BJ (cell line): ENCODE results near the gene ABCC3. TPM values are rescaled to one million over a fixed set of nuclear protein-coding genes. Genes with fewer than 3 reads are reported as not detected.

ENCODE experiments used
- CTCF ChIA-PET: fragments of 350-600 bp; formaldehyde crosslinking; extraction: SDS; loops from one replicate; lab custom pipeline; 2021; ENCODE audit warnings: antibody characterized with exemption, inconsistent platforms; lab: Yijun Ruan, JAX
- POLR2A ChIA-PET: fragments of 300-600 bp; sonication (Branson Sonifier 250); formaldehyde crosslinking; extraction: SDS; loops from one replicate; lab custom pipeline; 2021; ENCODE audit warnings: antibody characterized with exemption; lab: Charles Lee
- DNase-seq: peaks from one replicate; pipeline ENCODE4 v3.0.0-alpha.2; 2011; ENCODE audit warnings: low read depth
- H3K27me3 ChIP-seq: 2 replicates; pipeline ENCODE4 v1.6.0; 2011; ENCODE audit warnings: low read length; ENCODE audit not compliant: control insufficient read depth, insufficient read depth
- H3K36me3 ChIP-seq: 2 replicates; pipeline ENCODE4 v1.5.1; 2011; ENCODE audit warnings: low read length; ENCODE audit not compliant: control insufficient read depth, insufficient read depth
- H3K4me3 ChIP-seq: 2 replicates; pipeline ENCODE4 v1.5.1; 2011; ENCODE audit warnings: low read depth, mild to moderate bottlenecking, control low read depth, low read length
- polyA plus RNA-seq: library from polyadenylated mRNA; depleted of rRNA; stranded (reverse); fragments of >200 nt; gene quantifications from 2 replicates; pipeline ENCODE4 v1.2.3, GENCODE V29; 2011
- TF ChIP-seq, protein P1 (sequence below): IDR thresholded peaks from 2 replicates; pipeline ENCODE4 v1.5.1; 2011; ENCODE audit warnings: low read depth, mild to moderate bottlenecking, control low read depth, inconsistent platforms, low read length, moderate library complexity; ENCODE audit not compliant: insufficient read depth

ABCC3 gene
- polyA plus RNA-seq, 1 experiment: 56.4 TPM

DNA sequence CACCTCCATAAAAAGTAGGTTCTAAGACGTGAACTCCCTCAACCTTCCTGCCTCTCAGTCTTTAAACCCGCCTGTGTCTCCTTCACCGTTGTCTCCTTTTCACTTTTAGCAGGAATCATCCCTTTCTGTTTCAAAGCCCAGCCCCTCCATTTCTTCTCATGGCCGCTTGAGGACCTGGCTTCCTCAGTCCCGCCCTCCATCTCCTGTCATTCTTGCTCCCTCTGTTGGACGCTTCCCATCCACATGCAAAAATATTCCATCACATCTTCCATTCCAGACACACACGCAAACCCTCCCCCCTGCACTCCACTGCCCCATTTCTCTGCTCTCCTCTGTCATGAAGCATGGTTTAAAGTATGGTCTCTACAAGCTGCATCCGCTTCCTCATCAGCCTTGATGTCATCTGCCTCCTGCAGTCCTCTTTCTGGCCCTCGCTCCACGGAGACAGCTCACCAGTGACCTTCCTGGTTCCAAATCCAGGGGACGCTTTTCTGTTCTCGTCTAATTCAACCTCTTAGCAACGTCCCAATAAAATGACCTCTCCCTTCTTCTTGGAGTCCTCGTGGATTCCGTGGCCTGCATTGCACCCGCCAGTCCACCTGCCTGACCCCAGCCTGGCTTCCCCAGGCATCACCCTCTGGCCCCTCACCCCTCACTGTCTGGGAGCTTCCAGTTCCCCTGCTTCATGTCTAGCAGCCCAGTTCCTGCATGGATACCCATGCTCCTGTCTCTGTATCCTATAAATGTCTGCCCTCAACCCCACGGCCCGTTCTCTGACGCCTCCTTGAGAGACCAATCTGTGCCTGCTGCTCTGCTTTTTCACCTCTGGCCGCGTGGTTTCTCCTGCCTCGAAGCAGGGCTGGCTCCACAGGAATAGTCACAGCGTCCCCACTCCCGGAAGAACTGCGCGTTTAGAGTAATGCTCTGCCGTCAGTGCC, 46.9 kb downstream of the ABCC3 start:
- no peak overlapping the region for H3K4me3 ChIP-seq
- ChIA-PET POLR2A (no interaction called here), CTCF (interaction anchor here (0.6 to 2.9 kb wide), 16 partner anchors 9 to 188 kb away, joined by 3 to 17 read pairs (median 4); partner anchors contain the start of gene CACNA1G)
- TF ChIP-seq, protein P1, sequence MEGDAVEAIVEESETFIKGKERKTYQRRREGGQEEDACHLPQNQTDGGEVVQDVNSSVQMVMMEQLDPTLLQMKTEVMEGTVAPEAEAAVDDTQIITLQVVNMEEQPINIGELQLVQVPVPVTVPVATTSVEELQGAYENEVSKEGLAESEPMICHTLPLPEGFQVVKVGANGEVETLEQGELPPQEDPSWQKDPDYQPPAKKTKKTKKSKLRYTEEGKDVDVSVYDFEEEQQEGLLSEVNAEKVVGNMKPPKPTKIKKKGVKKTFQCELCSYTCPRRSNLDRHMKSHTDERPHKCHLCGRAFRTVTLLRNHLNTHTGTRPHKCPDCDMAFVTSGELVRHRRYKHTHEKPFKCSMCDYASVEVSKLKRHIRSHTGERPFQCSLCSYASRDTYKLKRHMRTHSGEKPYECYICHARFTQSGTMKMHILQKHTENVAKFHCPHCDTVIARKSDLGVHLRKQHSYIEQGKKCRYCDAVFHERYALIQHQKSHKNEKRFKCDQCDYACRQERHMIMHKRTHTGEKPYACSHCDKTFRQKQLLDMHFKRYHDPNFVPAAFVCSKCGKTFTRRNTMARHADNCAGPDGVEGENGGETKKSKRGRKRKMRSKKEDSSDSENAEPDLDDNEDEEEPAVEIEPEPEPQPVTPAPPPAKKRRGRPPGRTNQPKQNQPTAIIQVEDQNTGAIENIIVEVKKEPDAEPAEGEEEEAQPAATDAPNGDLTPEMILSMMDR: peak; percentile 74
- H3K36me3 ChIP-seq: peaks cover 13% of the 10 kb centered on the region
- H3K27me3 ChIP-seq: no peaks in the 10 kb centered on the region
- DNase-seq: no peak

DNA sequence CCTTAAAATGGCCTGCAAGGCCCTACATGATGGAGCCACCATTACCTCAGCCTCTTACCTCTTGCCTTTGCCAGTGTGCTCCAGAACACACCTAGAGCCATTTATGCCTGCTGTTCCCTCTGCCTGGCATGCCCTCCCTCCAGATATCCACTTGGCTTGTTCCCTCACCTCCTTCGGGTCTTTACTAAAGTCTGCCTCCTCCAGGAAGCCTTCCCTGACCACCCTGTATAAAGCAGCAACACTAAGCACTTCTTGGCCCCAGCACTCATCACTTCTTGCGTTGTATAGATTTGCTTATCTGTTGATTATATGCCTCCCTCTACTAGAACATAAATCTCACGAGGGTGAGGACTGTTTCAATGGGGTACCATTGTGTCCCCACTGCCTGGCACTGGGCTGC, 47.8 kb downstream of the ABCC3 start:
- peaks cover 12% of the 10 kb centered on the region for H3K36me3 ChIP-seq
- TF ChIP-seq, protein P1: no peak
- H3K27me3 ChIP-seq: no peaks in the 10 kb centered on the region
- no peak overlapping the region for H3K4me3 ChIP-seq
- ChIA-PET POLR2A (no interaction called here), CTCF (interaction anchor here (0.6 to 2.9 kb wide), 8 partner anchors 8 to 121 kb away, joined by 3 to 9 read pairs (median 4); no protein-coding TSS in a partner anchor)
- no peak for DNase-seq

DNA sequence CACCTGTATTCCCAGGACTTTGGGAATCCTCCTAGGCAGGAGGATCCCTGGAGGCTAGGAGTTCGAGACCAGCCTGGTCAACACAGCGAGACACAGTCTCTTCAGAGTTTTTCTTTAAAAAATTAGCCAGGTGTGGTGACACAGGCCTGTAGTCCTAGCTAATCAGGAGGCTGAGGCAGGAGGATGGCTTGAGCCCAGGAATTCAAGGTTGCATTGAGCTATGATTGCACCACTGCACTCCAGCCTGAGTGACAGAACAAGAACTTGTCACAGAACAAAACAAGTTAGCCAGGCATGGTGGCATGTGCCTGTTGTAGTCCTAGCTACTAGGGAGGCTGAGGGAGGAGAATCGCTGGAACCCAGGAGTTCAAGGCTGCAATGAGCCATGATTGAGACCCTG, 48.3 kb downstream of the ABCC3 start:
- CTCF ChIA-PET: interaction anchor here (1.3 to 5.3 kb wide), 4 partner anchors 13 to 57 kb away, joined by 3 to 28 read pairs (median 8); no protein-coding TSS in a partner anchor
- no peak for DNase-seq
- POLR2A ChIA-PET: no interaction called here
- H3K36me3 ChIP-seq: peaks cover 9% of the 10 kb centered on the region
- no peaks in the 10 kb centered on the region for H3K27me3 ChIP-seq
- H3K4me3 ChIP-seq: no peak overlapping the region
- TF ChIP-seq, protein P1: no peak

DNA sequence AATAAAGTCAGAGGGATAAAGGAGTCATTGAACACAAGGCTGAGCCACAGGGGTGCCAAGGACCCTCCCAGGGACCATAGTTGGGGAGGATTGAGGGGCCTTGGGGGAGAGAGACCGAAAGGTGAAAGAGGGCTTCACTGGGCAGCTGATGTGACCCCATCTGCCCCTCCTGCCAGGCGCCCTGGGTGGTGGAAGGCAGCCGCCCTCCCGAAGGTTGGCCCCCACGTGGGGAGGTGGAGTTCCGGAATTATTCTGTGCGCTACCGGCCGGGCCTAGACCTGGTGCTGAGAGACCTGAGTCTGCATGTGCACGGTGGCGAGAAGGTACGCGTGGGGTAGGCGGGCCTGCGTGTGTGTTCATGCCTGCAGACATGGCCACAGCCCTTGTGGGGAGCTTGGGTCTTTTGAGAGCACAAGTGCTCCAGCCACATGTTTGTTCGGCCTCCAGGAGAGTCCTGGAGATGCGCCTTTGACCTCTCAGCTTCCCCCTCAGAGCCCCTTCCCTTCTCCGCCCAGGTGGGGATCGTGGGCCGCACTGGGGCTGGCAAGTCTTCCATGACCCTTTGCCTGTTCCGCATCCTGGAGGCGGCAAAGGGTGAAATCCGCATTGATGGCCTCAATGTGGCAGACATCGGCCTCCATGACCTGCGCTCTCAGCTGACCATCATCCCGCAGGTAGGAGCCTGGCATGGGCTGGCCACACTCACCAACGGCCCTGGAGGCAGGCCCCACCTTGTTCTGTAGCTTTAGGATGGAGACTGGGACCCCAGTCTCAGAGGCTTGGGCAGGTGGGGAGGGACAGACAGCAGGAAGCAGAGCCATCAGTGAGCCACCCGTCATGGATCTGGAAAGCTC, 49.0 kb downstream of the ABCC3 start:
- CTCF ChIA-PET: interaction anchor here (1.1 to 5.3 kb wide), 7 partner anchors 12 to 58 kb away, joined by 3 to 28 read pairs (median 6); no protein-coding TSS in a partner anchor
- POLR2A ChIA-PET: no interaction called here

More for the DNA sequence above, 49.0 kb downstream of the ABCC3 start:
- DNase-seq: no peak
- no peak overlapping the region for H3K4me3 ChIP-seq
- no peaks in the 10 kb centered on the region for H3K27me3 ChIP-seq
- TF ChIP-seq, protein P1: no peak
- H3K36me3 ChIP-seq: peaks cover 9% of the 10 kb centered on the region
